Neural cell (in vitro differentiated cells): ENCODE results near the gene POLDIP3. TPM values are rescaled to one million over a fixed set of nuclear protein-coding genes. Genes with fewer than 3 reads are reported as not detected.
"Not testable (repeated sequence)": the region's sequence is repeated elsewhere in the genome, so short reads cannot be mapped to it uniquely, and the experiment has no call there.

Experiments
- H2AFZ ChIP-seq: fragments of 200-600, 300-800 bp; sonication (generic), shearing (Covaris generic); 2 replicates; pipeline ENCODE4 v1.6.0; 2014; ENCODE audit warnings: low read depth, mild to moderate bottlenecking, antibody characterized with exemption, low read length, moderate library complexity
- H3F3A ChIP-seq: fragments of 200-600 bp; shearing (Covaris generic); 2 replicates; pipeline ENCODE4 v1.6.1; 2016; ENCODE audit warnings: mild to moderate bottlenecking, moderate library complexity, mixed read lengths, antibody characterized with exemption, low read length; ENCODE audit not compliant: insufficient read depth, poor library complexity, severe bottlenecking
- H3K27ac ChIP-seq: fragments of 200-600, 300-800 bp; sonication (generic), shearing (Covaris generic); 2 replicates; pipeline ENCODE4 v1.5.1; 2014; ENCODE audit warnings: mild to moderate bottlenecking, low read length, moderate library complexity
- H3K27me3 ChIP-seq: fragments of 300-800, 200-600 bp; sonication (generic), shearing (Covaris generic); 2 replicates; pipeline ENCODE4 v1.6.0; 2014; ENCODE audit warnings: mild to moderate bottlenecking, low read depth, low read length, moderate library complexity; ENCODE audit not compliant: insufficient read depth
- H3K36me3 ChIP-seq: fragments of 300-800, 200-600 bp; sonication (generic), shearing (Covaris generic); 2 replicates; pipeline ENCODE4 v1.5.1; 2014; ENCODE audit warnings: mild to moderate bottlenecking, antibody characterized with exemption, low read length, moderate library complexity; ENCODE audit not compliant: insufficient read depth
- H3K4me2 ChIP-seq: fragments of 300-800, 200-600 bp; sonication (generic), shearing (Covaris generic); 2 replicates; pipeline ENCODE4 v1.6.0; 2014; ENCODE audit warnings: mild to moderate bottlenecking, low read length
- H3K4me3 ChIP-seq: fragments of 300-800, 200-600 bp; sonication (generic), shearing (Covaris generic); 2 replicates; pipeline ENCODE4 v1.5.1; 2014; ENCODE audit warnings: mild to moderate bottlenecking, low read length, moderate library complexity
- H3K79me2 ChIP-seq: fragments of 200-600 bp; shearing (Covaris generic); replicated peaks from 2 replicates; pipeline ENCODE4 v1.6.0; 2014; ENCODE audit warnings: mild to moderate bottlenecking, low read length, moderate library complexity; ENCODE audit not compliant: insufficient read depth
- H3K9ac ChIP-seq: fragments of 300-800, 200-600 bp; sonication (generic), shearing (Covaris generic); 2 replicates; pipeline ENCODE4 v1.6.1; 2016; ENCODE audit warnings: mild to moderate bottlenecking, low read length, mixed read lengths
- H3K9me2 ChIP-seq: fragments of 200-600 bp; shearing (Covaris generic); 2 replicates; pipeline ENCODE4 v1.6.1; 2016; ENCODE audit warnings: mild to moderate bottlenecking, low read length, mixed read lengths; ENCODE audit not compliant: insufficient read depth
- H3K9me3 ChIP-seq: fragments of 200-600, 300-800 bp; sonication (generic), shearing (Covaris generic); 2 replicates; pipeline ENCODE4 v1.6.1; 2016; ENCODE audit warnings: mild to moderate bottlenecking, mixed run types, low read length, moderate library complexity, mixed read lengths
- H4K20me1 ChIP-seq: fragments of 200-600 bp; shearing (Covaris generic); 2 replicates; pipeline ENCODE4 v1.6.1; 2016; ENCODE audit warnings: mild to moderate bottlenecking, mixed run types; ENCODE audit not compliant: insufficient read depth
- EZH2 ChIP-seq: fragments of 200-600, 300-800 bp; shearing (Covaris generic), sonication (generic); IDR thresholded peaks from 2 replicates; pipeline ENCODE4 v1.6.1; 2014; ENCODE audit warnings: antibody characterized with exemption, low read length, borderline replicate concordance, mild to moderate bottlenecking; ENCODE audit not compliant: insufficient read depth, poor library complexity, severe bottlenecking
- MXI1 ChIP-seq: fragments of 450-650 bp; conservative IDR thresholded peaks from 2 replicates; pipeline ENCODE4 v1.6.1; 2014; ENCODE audit warnings: antibody characterized with exemption, mild to moderate bottlenecking; ENCODE audit not compliant: poor library complexity, severe bottlenecking
- POLR2AphosphoS5 ChIP-seq: IDR thresholded peaks from 2 replicates; pipeline ENCODE4 v1.6.1; 2012
- RAD21 ChIP-seq: fragments of 450-650 bp; conservative IDR thresholded peaks from 2 replicates; pipeline ENCODE4 v1.6.1; 2014; ENCODE audit warnings: antibody characterized with exemption, mild to moderate bottlenecking, moderate library complexity
- REST ChIP-seq: IDR thresholded peaks from 2 replicates; pipeline ENCODE4 v1.6.1; 2012; ENCODE audit warnings: borderline replicate concordance
- TAF1 ChIP-seq: IDR thresholded peaks from 2 replicates; pipeline ENCODE4 v1.6.1; 2012; ENCODE audit warnings: low read depth
- polyA plus RNA-seq: library from polyadenylated mRNA; depleted of rRNA; stranded (reverse); fragments of >200 nt; gene quantifications from 2 replicates; pipeline ENCODE4 v1.2.3, GENCODE V29; 2014

Gene POLDIP3
- polyA plus RNA-seq, 1 donor from 2014 or later, result 56.9 TPM

- H2AFZ ChIP-seq, result no peak overlapping the region
- H3K9me2 ChIP-seq, result no peaks in the 10 kb centered on the region
- H3K27ac ChIP-seq, result no peak overlapping the region
- no peaks in the 10 kb centered on the region for H3K36me3 ChIP-seq
- H3K4me2 ChIP-seq, result no peak overlapping the region
- no peaks in the 10 kb centered on the region for H4K20me1 ChIP-seq
- H3K9me3 ChIP-seq, result no peaks in the 10 kb centered on the region
- TF ChIP-seq RAD21 (no peak), REST (no peak), EZH2 (no peak), TAF1 (no peak), MXI1 (no peak), POLR2AphosphoS5 (no peak)
- H3K4me3 ChIP-seq, result no peak overlapping the region
- H3K9ac ChIP-seq, result no peak overlapping the region
- H3F3A ChIP-seq, result no peaks in the 10 kb centered on the region
- H3K79me2 ChIP-seq, result no peaks in the 10 kb centered on the region
- no peaks in the 10 kb centered on the region for H3K27me3 ChIP-seq
These were observed 70.0 kb downstream of the POLDIP3 start for GRCh38 chr22:42544686-42545085.

GRCh38 chr22:42539236-42539771 lies 75.4 kb downstream of the POLDIP3 start:
- not testable (repeated sequence) for H3F3A ChIP-seq, H3K27ac ChIP-seq, H4K20me1 ChIP-seq, H3K9ac ChIP-seq, H3K4me3 ChIP-seq, H3K9me3 ChIP-seq, H3K79me2 ChIP-seq, H2AFZ ChIP-seq, H3K9me2 ChIP-seq, H3K27me3 ChIP-seq, H3K36me3 ChIP-seq, H3K4me2 ChIP-seq

GRCh38 chr22:42537199-42537831 lies 77.4 kb downstream of the POLDIP3 start:
- H3K9me3 ChIP-seq, H3F3A ChIP-seq, H3K27ac ChIP-seq, H3K36me3 ChIP-seq, H3K9me2 ChIP-seq, H4K20me1 ChIP-seq, H3K79me2 ChIP-seq, H3K9ac ChIP-seq, H3K4me2 ChIP-seq, H3K4me3 ChIP-seq, H3K27me3 ChIP-seq, H2AFZ ChIP-seq: not testable (repeated sequence)

GRCh38 chr22:42536634-42537033 lies 78.0 kb downstream of the POLDIP3 start:
- not testable (repeated sequence) for H3K27me3 ChIP-seq, H3K9me2 ChIP-seq, H4K20me1 ChIP-seq, H3F3A ChIP-seq, H3K79me2 ChIP-seq, H3K4me2 ChIP-seq, H2AFZ ChIP-seq, H3K9ac ChIP-seq, H3K27ac ChIP-seq, H3K36me3 ChIP-seq, H3K4me3 ChIP-seq, H3K9me3 ChIP-seq
